GM18870 (cell line): ENCODE results near the gene CDC7.
A peak's percentile ranks its signal among the peaks of the same experiment; 100 is the strongest.

Experiments used
- ATAC-seq: cut with Tn5 transposase; IDR thresholded peaks from one replicate; pipeline ENCODE4 v1.9.1; 2021; ENCODE audit warnings: moderate library complexity; ENCODE audit not compliant: unreplicated experiment

Gene CDC7

GRCh38 chr1:91570120-91570448 is 69.4 kb downstream of the CDC7 start:
- no peak for ATAC-seq

- peak; percentile 94 for ATAC-seq
Measured at GRCh38 chr1:91572044-91572443, 71.4 kb downstream of the CDC7 start.
